ENCODE results near the gene CTPS1.

The CTPS1 gene, protein sequence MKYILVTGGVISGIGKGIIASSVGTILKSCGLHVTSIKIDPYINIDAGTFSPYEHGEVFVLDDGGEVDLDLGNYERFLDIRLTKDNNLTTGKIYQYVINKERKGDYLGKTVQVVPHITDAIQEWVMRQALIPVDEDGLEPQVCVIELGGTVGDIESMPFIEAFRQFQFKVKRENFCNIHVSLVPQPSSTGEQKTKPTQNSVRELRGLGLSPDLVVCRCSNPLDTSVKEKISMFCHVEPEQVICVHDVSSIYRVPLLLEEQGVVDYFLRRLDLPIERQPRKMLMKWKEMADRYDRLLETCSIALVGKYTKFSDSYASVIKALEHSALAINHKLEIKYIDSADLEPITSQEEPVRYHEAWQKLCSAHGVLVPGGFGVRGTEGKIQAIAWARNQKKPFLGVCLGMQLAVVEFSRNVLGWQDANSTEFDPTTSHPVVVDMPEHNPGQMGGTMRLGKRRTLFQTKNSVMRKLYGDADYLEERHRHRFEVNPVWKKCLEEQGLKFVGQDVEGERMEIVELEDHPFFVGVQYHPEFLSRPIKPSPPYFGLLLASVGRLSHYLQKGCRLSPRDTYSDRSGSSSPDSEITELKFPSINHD

DNA sequence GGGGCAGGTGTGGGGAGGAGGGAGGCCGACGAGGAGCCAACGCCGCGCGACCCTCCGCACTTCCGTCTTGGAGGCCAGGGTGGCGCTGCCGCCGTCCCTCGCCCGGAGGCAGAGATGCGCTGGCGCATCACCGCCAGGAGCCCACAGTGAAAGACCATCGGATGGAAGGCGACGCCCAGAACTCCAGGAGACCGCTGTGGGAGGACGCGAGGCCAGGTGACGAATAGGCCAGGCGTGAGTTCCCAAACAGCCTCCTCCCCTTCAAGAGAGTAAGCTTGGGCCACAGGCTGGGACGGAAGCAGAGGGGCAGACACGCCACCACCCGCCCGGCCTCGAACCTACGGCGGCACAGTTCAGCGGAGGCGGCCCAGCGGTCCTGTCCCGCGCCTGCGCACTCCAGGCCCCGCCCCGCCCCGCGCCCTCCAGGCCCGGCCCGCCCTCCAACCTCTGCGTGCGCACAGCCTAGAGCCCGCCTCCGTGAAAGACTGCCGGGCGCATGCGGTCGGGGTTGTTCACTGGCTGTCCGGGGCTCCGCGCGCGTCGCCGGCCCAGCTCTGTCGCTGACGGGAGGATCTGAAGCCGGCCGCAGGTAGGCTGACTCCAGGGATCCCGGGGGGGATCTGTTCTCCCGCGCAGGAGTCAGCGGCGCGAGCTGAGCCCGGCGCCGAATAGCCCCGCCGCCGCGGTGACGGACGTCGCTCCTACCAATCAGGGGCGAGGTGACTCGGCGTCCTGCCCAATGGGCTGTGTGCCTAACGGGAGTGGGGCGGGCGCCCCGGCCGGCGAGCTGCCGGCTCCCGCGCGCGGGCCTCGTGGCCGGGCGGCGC is at the start of gene CTPS1:
Gene CTPS1 (plus strand): TSS at position 456 of the 827 bp plus-strand sequence. CDS start 3,595 bp downstream, outside the sequence.
- ATAC-seq = peak; percentile 85
- TF ChIP-seq, protein P1, sequence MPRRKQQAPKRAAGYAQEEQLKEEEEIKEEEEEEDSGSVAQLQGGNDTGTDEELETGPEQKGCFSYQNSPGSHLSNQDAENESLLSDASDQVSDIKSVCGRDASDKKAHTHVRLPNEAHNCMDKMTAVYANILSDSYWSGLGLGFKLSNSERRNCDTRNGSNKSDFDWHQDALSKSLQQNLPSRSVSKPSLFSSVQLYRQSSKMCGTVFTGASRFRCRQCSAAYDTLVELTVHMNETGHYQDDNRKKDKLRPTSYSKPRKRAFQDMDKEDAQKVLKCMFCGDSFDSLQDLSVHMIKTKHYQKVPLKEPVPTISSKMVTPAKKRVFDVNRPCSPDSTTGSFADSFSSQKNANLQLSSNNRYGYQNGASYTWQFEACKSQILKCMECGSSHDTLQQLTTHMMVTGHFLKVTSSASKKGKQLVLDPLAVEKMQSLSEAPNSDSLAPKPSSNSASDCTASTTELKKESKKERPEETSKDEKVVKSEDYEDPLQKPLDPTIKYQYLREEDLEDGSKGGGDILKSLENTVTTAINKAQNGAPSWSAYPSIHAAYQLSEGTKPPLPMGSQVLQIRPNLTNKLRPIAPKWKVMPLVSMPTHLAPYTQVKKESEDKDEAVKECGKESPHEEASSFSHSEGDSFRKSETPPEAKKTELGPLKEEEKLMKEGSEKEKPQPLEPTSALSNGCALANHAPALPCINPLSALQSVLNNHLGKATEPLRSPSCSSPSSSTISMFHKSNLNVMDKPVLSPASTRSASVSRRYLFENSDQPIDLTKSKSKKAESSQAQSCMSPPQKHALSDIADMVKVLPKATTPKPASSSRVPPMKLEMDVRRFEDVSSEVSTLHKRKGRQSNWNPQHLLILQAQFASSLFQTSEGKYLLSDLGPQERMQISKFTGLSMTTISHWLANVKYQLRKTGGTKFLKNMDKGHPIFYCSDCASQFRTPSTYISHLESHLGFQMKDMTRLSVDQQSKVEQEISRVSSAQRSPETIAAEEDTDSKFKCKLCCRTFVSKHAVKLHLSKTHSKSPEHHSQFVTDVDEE (CRISPR knock-in tag; IDR thresholded peaks at IDR 0.05) = no peak
- TF ChIP-seq ZFP3 (CRISPR knock-in tag; IDR thresholded peaks at IDR 0.05) (0 out of 2 replicates have a peak, but pooled peaks have one; percentile 27), RARB (CRISPR knock-in tag; IDR thresholded peaks at IDR 0.05) (no peak), ISL1 (CRISPR knock-in tag; IDR thresholded peaks at IDR 0.05) (no peak), OSR1 (CRISPR knock-in tag; IDR thresholded peaks at IDR 0.05) (no peak), TCF4 (CRISPR knock-in tag; IDR thresholded peaks at IDR 0.05; ENCODE audit: borderline replicate concordance) (no peak)

DNA sequence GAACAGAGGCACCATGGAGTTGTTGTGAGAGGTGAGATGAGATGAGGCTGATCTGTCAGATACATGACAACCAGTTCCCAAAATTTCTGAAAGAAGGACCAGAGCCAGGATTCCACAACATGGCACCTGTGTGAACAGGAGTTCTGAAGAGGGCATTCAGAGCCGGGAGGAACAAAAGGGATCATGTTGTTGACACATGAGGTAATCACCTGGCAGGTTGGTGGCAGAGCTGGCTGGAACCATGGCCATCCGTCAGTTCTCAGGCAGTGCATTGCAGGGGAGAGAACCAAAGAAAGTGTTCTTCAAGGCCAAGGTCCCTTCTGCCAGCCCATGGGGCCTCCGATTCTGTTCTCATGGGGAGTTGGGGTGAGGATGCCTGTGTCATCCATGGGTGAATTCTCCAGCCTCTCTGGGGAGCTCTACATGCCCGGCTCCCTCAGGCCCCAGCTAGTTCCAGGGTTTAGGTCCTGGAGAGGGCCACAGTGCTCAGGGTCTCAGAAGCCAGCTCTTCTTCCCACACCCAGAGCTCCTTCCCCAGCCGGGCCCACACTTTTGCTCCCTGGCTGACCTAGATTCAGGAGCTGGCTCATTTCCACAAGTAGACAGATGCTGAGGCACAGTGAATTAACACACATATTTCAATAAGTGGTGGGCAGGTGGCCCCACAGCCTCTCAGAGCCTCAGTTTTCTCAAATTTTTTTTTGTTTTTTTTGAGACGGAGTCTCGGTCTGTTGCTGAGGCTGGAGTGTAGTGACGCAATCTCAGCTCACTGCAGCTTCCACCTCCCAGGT is 49.1 kb upstream of the CTPS1 start:
- no peak for TF ChIP-seq OSR1 (CRISPR knock-in tag; IDR thresholded peaks at IDR 0.05)
- no peak for TF ChIP-seq BACH2 (CRISPR knock-in tag; IDR thresholded peaks at IDR 0.05; ENCODE audit: borderline replicate concordance)
- no peak for TF ChIP-seq ISL1 (CRISPR knock-in tag; IDR thresholded peaks at IDR 0.05)
- TF ChIP-seq TCF4 (CRISPR knock-in tag; IDR thresholded peaks at IDR 0.05; ENCODE audit: borderline replicate concordance) = no peak
- TF ChIP-seq ZFP3 (CRISPR knock-in tag; IDR thresholded peaks at IDR 0.05) = no peak
- TF ChIP-seq TOX (CRISPR knock-in tag; IDR thresholded peaks at IDR 0.05; ENCODE audit: borderline replicate concordance) = no peak
- TF ChIP-seq CSDC2 (CRISPR knock-in tag; IDR thresholded peaks at IDR 0.05) = no peak
- TF ChIP-seq SNAI2 (CRISPR knock-in tag; IDR thresholded peaks at IDR 0.05) = no peak
- no peak for TF ChIP-seq ZNF565 (CRISPR knock-in tag; conservative IDR thresholded peaks at IDR 0.05; ENCODE audit: low read depth)
- TF ChIP-seq ARNTL (CRISPR knock-in tag; IDR thresholded peaks at IDR 0.05; ENCODE audit: borderline replicate concordance, low read depth) = no peak
- TF ChIP-seq ESRRG (CRISPR knock-in tag; IDR thresholded peaks at IDR 0.05) = no peak
- TF ChIP-seq, protein P2, sequence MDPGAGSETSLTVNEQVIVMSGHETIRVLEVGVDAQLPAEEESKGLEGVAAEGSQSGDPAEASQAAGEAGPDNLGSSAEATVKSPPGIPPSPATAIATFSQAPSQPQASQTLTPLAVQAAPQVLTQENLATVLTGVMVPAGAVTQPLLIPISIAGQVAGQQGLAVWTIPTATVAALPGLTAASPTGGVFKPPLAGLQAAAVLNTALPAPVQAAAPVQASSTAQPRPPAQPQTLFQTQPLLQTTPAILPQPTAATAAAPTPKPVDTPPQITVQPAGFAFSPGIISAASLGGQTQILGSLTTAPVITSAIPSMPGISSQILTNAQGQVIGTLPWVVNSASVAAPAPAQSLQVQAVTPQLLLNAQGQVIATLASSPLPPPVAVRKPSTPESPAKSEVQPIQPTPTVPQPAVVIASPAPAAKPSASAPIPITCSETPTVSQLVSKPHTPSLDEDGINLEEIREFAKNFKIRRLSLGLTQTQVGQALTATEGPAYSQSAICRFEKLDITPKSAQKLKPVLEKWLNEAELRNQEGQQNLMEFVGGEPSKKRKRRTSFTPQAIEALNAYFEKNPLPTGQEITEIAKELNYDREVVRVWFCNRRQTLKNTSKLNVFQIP (CRISPR knock-in tag; IDR thresholded peaks at IDR 0.05; ENCODE audit: borderline replicate concordance, low read depth) = no peak
- TF ChIP-seq, protein P3, sequence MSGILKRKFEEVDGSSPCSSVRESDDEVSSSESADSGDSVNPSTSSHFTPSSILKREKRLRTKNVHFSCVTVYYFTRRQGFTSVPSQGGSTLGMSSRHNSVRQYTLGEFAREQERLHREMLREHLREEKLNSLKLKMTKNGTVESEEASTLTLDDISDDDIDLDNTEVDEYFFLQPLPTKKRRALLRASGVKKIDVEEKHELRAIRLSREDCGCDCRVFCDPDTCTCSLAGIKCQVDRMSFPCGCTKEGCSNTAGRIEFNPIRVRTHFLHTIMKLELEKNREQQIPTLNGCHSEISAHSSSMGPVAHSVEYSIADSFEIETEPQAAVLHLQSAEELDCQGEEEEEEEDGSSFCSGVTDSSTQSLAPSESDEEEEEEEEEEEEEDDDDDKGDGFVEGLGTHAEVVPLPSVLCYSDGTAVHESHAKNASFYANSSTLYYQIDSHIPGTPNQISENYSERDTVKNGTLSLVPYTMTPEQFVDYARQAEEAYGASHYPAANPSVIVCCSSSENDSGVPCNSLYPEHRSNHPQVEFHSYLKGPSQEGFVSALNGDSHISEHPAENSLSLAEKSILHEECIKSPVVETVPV (CRISPR knock-in tag; IDR thresholded peaks at IDR 0.05) = no peak
- no peak for ATAC-seq

DNA sequence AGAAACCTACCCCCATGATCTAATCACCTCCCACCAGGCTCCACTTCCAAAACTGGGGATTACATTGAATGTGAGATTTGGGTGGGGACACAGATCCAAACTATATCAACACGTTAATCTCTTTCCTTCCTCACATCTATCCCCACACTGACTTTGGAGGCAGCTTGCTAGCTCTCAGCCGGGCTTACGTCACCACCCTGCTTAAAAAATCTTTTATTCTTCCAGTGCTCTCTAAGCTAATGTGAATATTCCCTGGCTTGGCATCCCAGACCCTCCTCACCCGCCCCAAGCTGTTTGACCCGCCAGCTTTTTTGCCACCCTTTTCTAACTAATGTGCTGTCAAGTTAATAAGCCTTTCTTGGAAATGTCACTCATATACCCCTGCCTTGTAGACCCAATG is 47.9 kb upstream of the CTPS1 start:
- TF ChIP-seq, protein P4, sequence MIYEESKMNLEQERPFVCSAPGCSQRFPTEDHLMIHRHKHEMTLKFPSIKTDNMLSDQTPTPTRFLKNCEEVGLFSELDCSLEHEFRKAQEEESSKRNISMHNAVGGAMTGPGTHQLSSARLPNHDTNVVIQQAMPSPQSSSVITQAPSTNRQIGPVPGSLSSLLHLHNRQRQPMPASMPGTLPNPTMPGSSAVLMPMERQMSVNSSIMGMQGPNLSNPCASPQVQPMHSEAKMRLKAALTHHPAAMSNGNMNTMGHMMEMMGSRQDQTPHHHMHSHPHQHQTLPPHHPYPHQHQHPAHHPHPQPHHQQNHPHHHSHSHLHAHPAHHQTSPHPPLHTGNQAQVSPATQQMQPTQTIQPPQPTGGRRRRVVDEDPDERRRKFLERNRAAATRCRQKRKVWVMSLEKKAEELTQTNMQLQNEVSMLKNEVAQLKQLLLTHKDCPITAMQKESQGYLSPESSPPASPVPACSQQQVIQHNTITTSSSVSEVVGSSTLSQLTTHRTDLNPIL (CRISPR knock-in tag; IDR thresholded peaks at IDR 0.05; ENCODE audit: low read depth) = no peak
- TF ChIP-seq ESRRG (CRISPR knock-in tag; IDR thresholded peaks at IDR 0.05) (no peak), TOX (CRISPR knock-in tag; IDR thresholded peaks at IDR 0.05; ENCODE audit: borderline replicate concordance) (no peak), RARB (CRISPR knock-in tag; IDR thresholded peaks at IDR 0.05) (no peak), BACH2 (CRISPR knock-in tag; IDR thresholded peaks at IDR 0.05; ENCODE audit: borderline replicate concordance) (no peak), CSDC2 (CRISPR knock-in tag; IDR thresholded peaks at IDR 0.05) (no peak), ZNF8 (CRISPR knock-in tag; IDR thresholded peaks at IDR 0.05) (no peak), GLIS3 (CRISPR knock-in tag; IDR thresholded peaks at IDR 0.05) (no peak), ZC3H10 (CRISPR knock-in tag; IDR thresholded peaks at IDR 0.05) (no peak), OSR1 (CRISPR knock-in tag; IDR thresholded peaks at IDR 0.05) (no peak), ARNTL (CRISPR knock-in tag; IDR thresholded peaks at IDR 0.05; ENCODE audit: borderline replicate concordance, low read depth) (no peak), ZFP30 (CRISPR knock-in tag; IDR thresholded peaks at IDR 0.05) (no peak), ISL1 (CRISPR knock-in tag; IDR thresholded peaks at IDR 0.05) (no peak)
- ATAC-seq = no peak

All from SK-N-SH treated with all-trans-retinoic acid at 6 μM for 48 hours (cell line).